C4-2B (cell line): Measurements from ENCODE around the gene CAMTA1.
"Not testable (repeated sequence)": the region's sequence is repeated elsewhere in the genome, so short reads cannot be mapped to it uniquely, and the experiment has no call there.

Source experiments
- H3K27ac ChIP-seq: fragments of 450-650 bp; 2 replicates; pipeline ENCODE4 v1.5.1; 2017
- ZFX ChIP-seq: fragments of 450-650 bp; IDR thresholded peaks from 2 replicates; pipeline ENCODE4 v1.6.1; 2017
- TF ChIP-seq, protein P1 (sequence below): fragments of 450-650 bp; conservative IDR thresholded peaks from 2 replicates; pipeline ENCODE4 v1.5.1; 2017; ENCODE audit warnings: mild to moderate bottlenecking

Gene CAMTA1

DNA sequence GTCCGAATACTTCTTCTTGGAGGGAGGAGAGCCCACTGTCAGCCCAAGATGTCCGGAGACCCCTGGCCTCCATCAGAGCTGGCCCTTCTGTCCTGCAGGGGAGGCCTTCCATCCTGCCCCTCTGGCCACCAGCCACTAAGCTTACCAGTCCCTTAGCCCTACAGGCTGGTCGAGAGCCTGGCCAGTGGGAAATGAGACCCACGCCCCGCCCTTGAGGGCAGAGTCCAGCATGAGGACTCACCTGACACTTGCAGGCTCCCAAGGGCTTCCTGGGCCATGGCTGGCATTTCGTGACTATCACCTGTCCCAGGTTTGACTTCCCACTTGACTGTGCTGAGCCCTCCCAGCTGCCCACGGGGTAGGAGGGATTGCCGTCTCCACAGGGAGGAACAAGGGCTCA lies 624.0 kb downstream of the CAMTA1 start:
- TF ChIP-seq, protein P1, sequence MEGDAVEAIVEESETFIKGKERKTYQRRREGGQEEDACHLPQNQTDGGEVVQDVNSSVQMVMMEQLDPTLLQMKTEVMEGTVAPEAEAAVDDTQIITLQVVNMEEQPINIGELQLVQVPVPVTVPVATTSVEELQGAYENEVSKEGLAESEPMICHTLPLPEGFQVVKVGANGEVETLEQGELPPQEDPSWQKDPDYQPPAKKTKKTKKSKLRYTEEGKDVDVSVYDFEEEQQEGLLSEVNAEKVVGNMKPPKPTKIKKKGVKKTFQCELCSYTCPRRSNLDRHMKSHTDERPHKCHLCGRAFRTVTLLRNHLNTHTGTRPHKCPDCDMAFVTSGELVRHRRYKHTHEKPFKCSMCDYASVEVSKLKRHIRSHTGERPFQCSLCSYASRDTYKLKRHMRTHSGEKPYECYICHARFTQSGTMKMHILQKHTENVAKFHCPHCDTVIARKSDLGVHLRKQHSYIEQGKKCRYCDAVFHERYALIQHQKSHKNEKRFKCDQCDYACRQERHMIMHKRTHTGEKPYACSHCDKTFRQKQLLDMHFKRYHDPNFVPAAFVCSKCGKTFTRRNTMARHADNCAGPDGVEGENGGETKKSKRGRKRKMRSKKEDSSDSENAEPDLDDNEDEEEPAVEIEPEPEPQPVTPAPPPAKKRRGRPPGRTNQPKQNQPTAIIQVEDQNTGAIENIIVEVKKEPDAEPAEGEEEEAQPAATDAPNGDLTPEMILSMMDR: no peak
- TF ChIP-seq ZFX: no peak
- H3K27ac ChIP-seq: no peak overlapping the region

DNA sequence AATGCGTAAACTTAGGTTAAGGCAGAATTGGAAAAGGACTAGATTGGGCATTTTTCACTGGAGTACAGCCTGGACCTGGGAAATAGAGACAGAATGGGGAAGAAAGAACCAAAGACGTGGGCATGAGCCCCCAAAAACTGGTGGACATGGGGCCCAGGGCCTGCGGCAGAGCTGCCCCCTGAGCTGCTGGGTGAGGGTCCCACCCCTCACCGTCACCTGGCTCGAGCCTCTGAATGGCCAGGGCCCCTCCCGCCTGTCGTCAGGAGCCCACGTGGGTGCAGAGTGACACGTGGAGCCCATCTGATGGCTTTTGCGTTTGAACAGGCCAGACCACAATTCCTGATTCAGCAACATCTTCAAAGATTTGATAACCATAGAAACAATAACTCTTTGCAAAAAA lies 624.9 kb downstream of the CAMTA1 start:
- no peak overlapping the region for H3K27ac ChIP-seq
- no peak for TF ChIP-seq ZFX
- TF ChIP-seq, protein P1: no peak

DNA sequence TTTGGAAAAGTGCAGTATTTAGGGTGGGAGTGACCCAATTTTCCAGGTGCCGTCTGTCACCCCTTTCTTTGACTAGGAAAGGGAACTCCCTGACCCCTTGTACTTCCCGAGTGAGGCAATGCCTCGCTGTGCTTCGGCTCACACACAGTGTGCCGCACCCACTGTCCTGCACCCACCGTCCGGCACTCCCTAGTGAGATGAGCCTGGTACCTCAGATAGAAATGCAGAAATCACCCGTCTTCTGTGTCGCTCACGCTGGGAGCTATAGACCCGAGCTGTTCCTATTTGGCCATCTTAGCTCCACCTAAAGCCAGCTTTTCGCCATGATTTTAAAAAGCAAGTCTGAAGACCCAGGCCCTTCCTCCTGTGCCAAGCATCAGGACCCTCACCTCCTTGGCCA lies 632.4 kb downstream of the CAMTA1 start:
- not testable (repeated sequence) for H3K27ac ChIP-seq

DNA sequence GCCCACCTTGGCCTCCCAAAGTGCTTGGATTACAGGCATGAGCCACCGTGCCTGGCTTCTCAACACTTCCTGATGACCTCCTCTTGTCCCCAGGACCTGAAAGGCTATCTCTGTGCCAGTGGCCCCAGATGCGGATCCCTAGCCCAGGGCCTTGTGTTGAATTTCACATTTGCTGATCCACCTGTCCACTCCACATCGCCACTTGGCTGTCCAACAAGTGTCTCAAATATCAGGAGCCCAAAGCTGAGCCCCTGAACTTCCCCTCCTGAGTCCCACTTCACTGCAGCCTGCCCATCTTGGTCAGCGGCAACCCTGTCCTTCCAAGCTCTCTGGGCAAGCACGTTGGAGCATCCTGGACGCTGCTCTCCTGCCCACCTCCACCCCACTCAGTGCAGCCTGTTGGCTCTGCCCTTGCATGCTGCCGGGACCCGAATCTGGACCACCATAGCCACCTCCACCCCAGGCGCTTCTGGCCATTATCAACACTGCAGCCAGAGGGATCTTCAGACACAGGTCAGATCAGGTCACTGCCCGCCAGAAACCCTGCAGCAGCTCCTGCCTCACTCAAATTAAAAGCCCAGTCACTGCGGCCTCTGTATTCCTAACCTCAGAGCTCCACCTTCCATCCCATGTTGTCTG lies 633.3 kb downstream of the CAMTA1 start:
- no peak overlapping the region for H3K27ac ChIP-seq
- TF ChIP-seq, protein P1: no peak
- TF ChIP-seq ZFX: no peak

DNA sequence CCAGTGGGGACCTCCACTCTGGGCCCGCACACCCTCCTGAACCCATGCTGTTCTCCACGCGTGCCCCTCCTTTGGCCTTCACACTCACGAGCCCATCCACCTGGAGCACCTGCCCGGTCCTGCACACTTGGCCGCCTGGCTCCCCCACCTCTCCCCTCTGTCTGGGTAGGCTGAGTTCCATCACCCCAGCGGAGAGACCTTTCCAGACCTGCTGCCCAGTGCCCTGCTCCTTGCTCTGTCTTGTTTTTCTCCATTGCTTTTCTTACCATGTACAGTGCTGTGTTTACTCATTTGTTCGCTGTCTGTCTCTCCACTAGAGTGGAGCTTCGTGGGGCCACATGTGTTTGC lies 634.8 kb downstream of the CAMTA1 start:
- TF ChIP-seq, protein P1: no peak
- no peak for TF ChIP-seq ZFX
- H3K27ac ChIP-seq: no peak overlapping the region

DNA sequence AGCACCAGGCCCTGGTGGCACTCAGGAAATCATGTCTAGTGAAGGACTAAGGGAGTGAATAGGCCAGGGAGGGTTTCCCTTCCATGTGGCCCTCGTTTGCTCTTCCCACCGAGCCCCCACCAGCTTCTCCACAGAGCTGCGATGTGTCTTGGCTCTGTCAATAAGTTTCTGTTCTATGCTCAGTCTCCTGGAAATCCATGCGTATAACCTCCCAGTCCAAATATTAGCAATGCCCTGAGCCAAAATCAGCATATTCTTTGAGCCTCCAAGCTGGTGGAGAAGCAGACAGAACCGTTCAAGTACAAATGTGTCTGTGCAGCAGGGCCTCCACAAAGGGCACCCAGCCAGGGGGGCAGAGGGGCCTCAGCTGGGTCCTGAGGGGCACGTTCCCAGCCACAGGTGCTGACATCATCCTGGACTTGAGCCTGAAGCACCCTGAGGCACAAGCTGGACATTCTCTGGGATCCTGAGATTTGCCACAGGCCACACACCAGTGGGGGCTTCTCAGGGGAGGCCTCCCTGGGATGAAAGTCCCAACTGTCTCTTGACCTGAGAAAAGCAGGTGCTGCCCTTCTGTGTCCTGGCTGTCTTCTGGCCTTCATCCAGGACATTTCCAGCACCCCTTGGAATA lies 635.3 kb downstream of the CAMTA1 start:
- TF ChIP-seq ZFX: no peak
- TF ChIP-seq, protein P1: no peak
- no peak overlapping the region for H3K27ac ChIP-seq

DNA sequence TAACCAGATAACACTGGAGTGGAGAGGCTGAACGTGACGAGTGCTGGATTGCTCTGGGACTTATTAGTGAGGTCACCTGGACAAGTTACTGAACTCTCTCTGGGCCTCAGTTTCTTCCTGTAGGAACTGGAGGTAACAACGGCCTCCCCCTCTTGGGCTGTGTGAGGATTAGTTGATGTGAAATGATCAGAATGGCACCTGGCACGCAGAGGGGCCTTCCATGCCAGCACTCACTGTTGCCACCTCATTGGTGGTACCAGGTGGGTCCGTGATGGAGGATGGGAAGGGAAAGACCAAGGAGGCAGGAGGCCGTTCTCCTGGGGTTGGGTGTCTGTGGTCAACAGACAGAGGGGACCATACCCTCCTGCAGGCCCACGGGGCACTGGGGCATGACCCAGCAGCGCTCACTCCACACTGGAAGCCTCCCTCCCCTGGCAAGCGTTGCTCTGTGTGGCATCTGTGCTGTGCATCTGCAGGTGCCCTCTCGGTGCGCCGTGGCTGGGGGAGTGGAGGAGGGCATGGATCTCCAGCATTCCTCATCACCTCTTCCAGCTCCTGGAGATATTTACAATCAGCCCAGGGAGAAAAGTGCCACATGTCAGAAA lies 636.3 kb downstream of the CAMTA1 start:
- H3K27ac ChIP-seq: no peak overlapping the region

More for the DNA sequence above, 636.3 kb downstream of the CAMTA1 start:
- TF ChIP-seq, protein P1: no peak
- no peak for TF ChIP-seq ZFX
